Activated T-helper 1 cell treated with anti-CD3 and anti-CD28 coated beads, Interleukin-2, amount 50 U/mL, for 16 hours (primary cell): ENCODE measurements around the gene SRGAP1.

Experiments
- DNase-seq, 2 donors: peaks; one replicate each; pipeline ENCODE4 v3.0.0-alpha.2; 2020; ENCODE audit warnings: low read depth in 1 of 2, low spot score in 1 of 2

The SRGAP1 gene

GRCh38 chr12:63963868-63964267 lies 119.4 kb downstream of the SRGAP1 start:
- no peak for DNase-seq

GRCh38 chr12:63964301-63964700 lies 119.8 kb downstream of the SRGAP1 start:
- DNase-seq, result no peak

GRCh38 chr12:63965936-63966605 lies 121.6 kb downstream of the SRGAP1 start:
- no peak for DNase-seq

GRCh38 chr12:63966606-63966975 lies 122.1 kb downstream of the SRGAP1 start:
- DNase-seq, result no peak

- no peak for DNase-seq
Observed at GRCh38 chr12:63967358-63968145, 123.1 kb downstream of the SRGAP1 start.

- no peak for DNase-seq
Observed at GRCh38 chr12:63968673-63969072, 124.2 kb downstream of the SRGAP1 start.

- no peak for DNase-seq
Observed at GRCh38 chr12:63976902-63977395, 132.4 kb downstream of the SRGAP1 start.

- DNase-seq, result no peak
Observed at GRCh38 chr12:63977441-63977840, 132.9 kb downstream of the SRGAP1 start.

- DNase-seq, result no peak
Observed at GRCh38 chr12:63978519-63978918, 134.0 kb downstream of the SRGAP1 start.

- no peak for DNase-seq
Observed at GRCh38 chr12:63980211-63980610, 135.7 kb downstream of the SRGAP1 start.

GRCh38 chr12:63981343-63981742 lies 136.8 kb downstream of the SRGAP1 start:
- no peak for DNase-seq

GRCh38 chr12:63982604-63983295 lies 138.2 kb downstream of the SRGAP1 start:
- no peak for DNase-seq

GRCh38 chr12:63985456-63985855 lies 141.0 kb downstream of the SRGAP1 start:
- no peak for DNase-seq

GRCh38 chr12:63985945-63986344 lies 141.4 kb downstream of the SRGAP1 start:
- DNase-seq, result no peak

GRCh38 chr12:63989301-63989845 lies 144.9 kb downstream of the SRGAP1 start:
- DNase-seq, result no peak

- no peak for DNase-seq
Observed at GRCh38 chr12:63990828-63991547, 146.5 kb downstream of the SRGAP1 start.

- no peak for DNase-seq
Observed at GRCh38 chr12:63994704-63995103, 150.2 kb downstream of the SRGAP1 start.

- DNase-seq, result no peak
Observed at GRCh38 chr12:63995512-63995911, 151.0 kb downstream of the SRGAP1 start.

GRCh38 chr12:63996556-63996955 lies 152.1 kb downstream of the SRGAP1 start:
- DNase-seq, result no peak

- no peak for DNase-seq
Observed at GRCh38 chr12:63997198-63997597, 152.7 kb downstream of the SRGAP1 start.

GRCh38 chr12:63998584-63998983 lies 154.1 kb downstream of the SRGAP1 start:
- DNase-seq, result no peak
